ENCODE results near the gene POLR2J3.
"Not testable (repeated sequence)": the region's sequence is repeated elsewhere in the genome, so short reads cannot be mapped to it uniquely, and the experiment has no call there.

Gene POLR2J3

GRCh38 chr7:102572261-102573239 lies at the start of gene POLR2J3:
TSS of gene POLR2J3 (minus strand) at chr7:102572583. CDS start at chr7:102572521, 62 bp downstream.
- DNase-seq (ENCODE audit: low spot score in 2 of 2): peak; percentile 100
- not testable (repeated sequence) for H3K4me1 Mint-ChIP-seq, H3K27ac Mint-ChIP-seq, H3K27me3 Mint-ChIP-seq, H3K36me3 Mint-ChIP-seq, H3K9me3 Mint-ChIP-seq
- peak; percentile 92 for ATAC-seq (ENCODE audit: low read depth)
- peak within 1 kb of the TSS; percentile 82 for H3K4me3 Mint-ChIP-seq

DNA sequence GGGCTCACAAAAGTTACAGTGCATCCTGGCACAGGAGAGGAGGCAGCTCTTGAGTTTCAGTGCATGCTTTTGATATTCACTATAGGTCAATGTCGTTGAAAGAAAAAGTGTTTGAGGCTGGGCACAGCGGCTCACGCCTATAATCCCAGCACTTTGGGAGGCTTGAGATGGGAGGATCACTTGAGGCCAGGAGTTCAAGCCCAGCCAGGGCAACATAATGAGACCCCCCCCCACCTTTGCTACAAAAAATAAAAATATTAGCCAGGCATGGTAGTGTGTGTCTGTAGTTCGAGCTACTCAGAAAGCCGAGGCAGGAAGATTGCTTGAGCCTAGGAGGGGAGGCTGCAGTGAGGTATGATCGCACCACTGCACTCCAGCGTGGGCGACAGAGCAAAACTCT lies 45.7 kb upstream of the POLR2J3 start:
- not testable (repeated sequence) for ATAC-seq (ENCODE audit: low read depth); H3K9me3 Mint-ChIP-seq; H3K36me3 Mint-ChIP-seq; DNase-seq (ENCODE audit: low spot score in 2 of 2); H3K4me3 Mint-ChIP-seq; H3K4me1 Mint-ChIP-seq; H3K27me3 Mint-ChIP-seq; H3K27ac Mint-ChIP-seq

DNA sequence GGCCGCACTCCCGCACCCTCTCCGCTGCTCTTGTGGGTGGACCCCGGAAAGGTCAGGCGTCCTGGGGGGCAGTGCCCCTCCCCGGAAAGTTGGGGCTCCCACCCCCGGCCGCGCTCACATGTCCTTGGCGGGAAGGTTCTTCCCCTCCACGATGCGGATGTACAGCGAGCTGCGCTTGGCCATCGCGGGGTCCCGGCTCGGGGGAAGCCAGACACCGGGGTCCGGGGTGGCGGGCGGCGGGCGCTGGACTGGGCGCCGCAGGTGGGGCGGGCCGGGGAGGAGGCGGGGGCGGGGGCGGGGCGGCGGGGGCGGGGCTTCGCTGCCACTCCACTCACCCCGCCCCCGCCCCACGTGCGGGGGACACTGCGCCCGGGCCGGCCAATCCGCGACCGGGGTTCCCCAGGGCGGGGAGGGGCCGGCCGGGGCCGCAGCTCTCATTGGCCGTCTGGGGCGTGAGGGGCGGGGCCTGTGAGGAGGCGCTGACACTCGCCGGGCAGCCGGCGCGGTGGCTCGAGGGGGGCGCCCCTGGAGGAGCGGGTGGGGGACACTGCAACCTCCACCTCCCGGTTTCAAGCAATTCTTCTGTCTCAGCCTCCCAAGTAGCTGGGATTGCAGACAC lies 44.2 kb upstream of the POLR2J3 start, which contains the start of gene RASA4:
Gene RASA4 (minus strand): TSS at position 250 of the 619 bp plus-strand sequence. CDS start 67 bp downstream, at position 183.
- not testable (repeated sequence) for H3K4me3 Mint-ChIP-seq, H3K4me1 Mint-ChIP-seq, H3K27me3 Mint-ChIP-seq, H3K36me3 Mint-ChIP-seq, H3K27ac Mint-ChIP-seq, H3K9me3 Mint-ChIP-seq
- ATAC-seq (ENCODE audit: low read depth) (peak; percentile 86), DNase-seq (ENCODE audit: low spot score in 2 of 2) (peak; percentile 38 to 81)

GRCh38 chr7:102615930-102616329 lies 43.5 kb upstream of the POLR2J3 start:
- H3K27ac Mint-ChIP-seq; H3K4me3 Mint-ChIP-seq; H3K36me3 Mint-ChIP-seq; H3K4me1 Mint-ChIP-seq; H3K27me3 Mint-ChIP-seq; H3K9me3 Mint-ChIP-seq; DNase-seq (ENCODE audit: low spot score in 2 of 2): not testable (repeated sequence)
- peak; percentile 11 for ATAC-seq (ENCODE audit: low read depth)

- H3K9me3 Mint-ChIP-seq; H3K27ac Mint-ChIP-seq; H3K36me3 Mint-ChIP-seq; ATAC-seq (ENCODE audit: low read depth); H3K4me1 Mint-ChIP-seq; H3K27me3 Mint-ChIP-seq; DNase-seq (ENCODE audit: low spot score in 2 of 2); H3K4me3 Mint-ChIP-seq: not testable (repeated sequence)
Measured at GRCh38 chr7:102614873-102615272, 42.5 kb upstream of the POLR2J3 start.

GRCh38 chr7:102614346-102614697 lies 41.9 kb upstream of the POLR2J3 start:
- not testable (repeated sequence) for DNase-seq (ENCODE audit: low spot score in 2 of 2); ATAC-seq (ENCODE audit: low read depth); H3K4me1 Mint-ChIP-seq; H3K4me3 Mint-ChIP-seq; H3K36me3 Mint-ChIP-seq; H3K27ac Mint-ChIP-seq; H3K27me3 Mint-ChIP-seq; H3K9me3 Mint-ChIP-seq

GRCh38 chr7:102613575-102614345 lies 41.4 kb upstream of the POLR2J3 start:
- not testable (repeated sequence) for H3K4me1 Mint-ChIP-seq, H3K4me3 Mint-ChIP-seq, H3K9me3 Mint-ChIP-seq, H3K27me3 Mint-ChIP-seq, H3K27ac Mint-ChIP-seq, H3K36me3 Mint-ChIP-seq
- peak; percentile 42 for ATAC-seq (ENCODE audit: low read depth)
- DNase-seq (ENCODE audit: low spot score in 2 of 2): peak in 1 of 2 donors; percentile 61

GRCh38 chr7:102611675-102612325 lies 39.4 kb upstream of the POLR2J3 start:
- not testable (repeated sequence) for H3K27me3 Mint-ChIP-seq; H3K36me3 Mint-ChIP-seq; ATAC-seq (ENCODE audit: low read depth); H3K9me3 Mint-ChIP-seq; H3K27ac Mint-ChIP-seq; H3K4me1 Mint-ChIP-seq
- H3K4me3 Mint-ChIP-seq: peak overlapping the region; percentile 21
- DNase-seq (ENCODE audit: low spot score in 2 of 2): peak in 1 of 2 donors; percentile 53

DNA sequence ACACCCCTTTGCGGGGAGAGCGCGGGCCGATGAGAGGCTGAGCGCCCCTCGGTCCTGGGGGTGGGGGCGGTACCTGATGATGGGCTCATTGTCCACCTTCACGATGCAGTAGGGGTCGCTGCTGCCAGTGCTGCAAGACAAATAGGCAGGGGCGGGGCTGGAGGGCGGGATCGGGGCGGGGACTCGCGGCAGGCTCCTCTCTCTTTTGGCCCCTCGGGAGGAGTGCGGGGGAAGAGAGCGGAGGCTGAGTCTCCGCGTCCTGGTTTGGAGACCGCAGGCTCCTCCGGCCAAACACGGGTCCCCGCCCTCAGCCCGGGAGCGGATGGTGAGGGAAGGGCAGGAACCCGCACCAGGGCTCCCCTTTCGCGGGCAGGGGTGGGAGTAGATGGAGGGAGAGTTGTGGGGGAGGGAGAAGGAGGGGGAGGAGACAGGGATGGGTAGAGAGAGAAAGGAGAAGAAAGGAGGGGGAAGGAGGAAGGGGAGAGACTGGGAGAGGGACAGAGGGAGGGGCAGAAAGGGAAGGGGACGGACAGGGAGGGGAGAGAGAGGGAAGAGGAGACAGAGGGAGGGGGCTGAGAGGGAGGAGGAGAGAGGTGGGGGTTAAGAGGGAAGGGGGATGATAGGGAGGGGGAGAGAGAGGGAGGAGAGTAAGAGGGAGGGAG lies 38.8 kb upstream of the POLR2J3 start:
- not testable (repeated sequence) for H3K4me3 Mint-ChIP-seq; H3K4me1 Mint-ChIP-seq; H3K9me3 Mint-ChIP-seq; H3K27ac Mint-ChIP-seq; H3K36me3 Mint-ChIP-seq; DNase-seq (ENCODE audit: low spot score in 2 of 2); H3K27me3 Mint-ChIP-seq
- peak; percentile 52 for ATAC-seq (ENCODE audit: low read depth)

- not testable (repeated sequence) for H3K27ac Mint-ChIP-seq; DNase-seq (ENCODE audit: low spot score in 2 of 2); H3K9me3 Mint-ChIP-seq; ATAC-seq (ENCODE audit: low read depth); H3K4me1 Mint-ChIP-seq; H3K36me3 Mint-ChIP-seq; H3K4me3 Mint-ChIP-seq; H3K27me3 Mint-ChIP-seq
Measured at GRCh38 chr7:102610441-102610840, 38.1 kb upstream of the POLR2J3 start.

DNA sequence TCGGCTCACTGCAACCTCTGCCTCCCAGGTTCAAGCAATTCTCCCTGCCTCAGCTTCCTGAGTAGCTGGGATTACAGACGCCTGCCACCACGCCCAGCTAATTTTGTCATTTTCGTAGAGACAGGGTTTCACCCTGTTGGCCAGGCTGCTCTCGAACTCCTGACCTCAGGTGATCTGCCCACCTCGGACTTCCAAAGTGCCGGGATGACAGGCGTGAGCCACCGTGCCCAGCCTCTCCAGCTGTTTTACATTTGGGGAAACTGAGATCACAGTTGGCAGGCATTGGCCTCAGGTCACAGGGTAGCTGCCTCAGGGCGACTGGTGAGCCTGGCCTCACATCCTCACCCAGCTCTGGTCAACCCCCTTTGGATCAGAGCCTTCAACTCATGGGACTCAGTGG lies 37.4 kb upstream of the POLR2J3 start:
- not testable (repeated sequence) for H3K4me1 Mint-ChIP-seq; ATAC-seq (ENCODE audit: low read depth); H3K36me3 Mint-ChIP-seq; DNase-seq (ENCODE audit: low spot score in 2 of 2); H3K4me3 Mint-ChIP-seq; H3K9me3 Mint-ChIP-seq; H3K27me3 Mint-ChIP-seq; H3K27ac Mint-ChIP-seq

- H3K36me3 Mint-ChIP-seq, H3K4me3 Mint-ChIP-seq, H3K9me3 Mint-ChIP-seq: not testable (repeated sequence)
Measured at GRCh38 chr7:102606848-102607247, 34.5 kb upstream of the POLR2J3 start.

GRCh38 chr7:102604431-102605145 lies 32.2 kb upstream of the POLR2J3 start:
- H3K9me3 Mint-ChIP-seq; H3K36me3 Mint-ChIP-seq; ATAC-seq (ENCODE audit: low read depth); H3K4me1 Mint-ChIP-seq; H3K4me3 Mint-ChIP-seq; DNase-seq (ENCODE audit: low spot score in 2 of 2); H3K27me3 Mint-ChIP-seq; H3K27ac Mint-ChIP-seq: not testable (repeated sequence)

More at GRCh38 chr7:102606848-102607247, 34.5 kb upstream of the POLR2J3 start:
- not testable (repeated sequence) for H3K27me3 Mint-ChIP-seq; H3K27ac Mint-ChIP-seq; DNase-seq (ENCODE audit: low spot score in 2 of 2); ATAC-seq (ENCODE audit: low read depth); H3K4me1 Mint-ChIP-seq

Data from memory B cell (primary cell).